Measurements from ENCODE around the gene OSBP2.
"Not testable (repeated sequence)": the region's sequence is repeated elsewhere in the genome, so short reads cannot be mapped to it uniquely, and the experiment has no call there.

The OSBP2 gene

GRCh38 chr22:30694640-30695350 lies at the start of gene OSBP2:
Gene OSBP2, plus strand, starts transcription at chr22:30694874. Its CDS starts 36 bp downstream, at chr22:30694910.
- no peak for DNase-seq

DNA sequence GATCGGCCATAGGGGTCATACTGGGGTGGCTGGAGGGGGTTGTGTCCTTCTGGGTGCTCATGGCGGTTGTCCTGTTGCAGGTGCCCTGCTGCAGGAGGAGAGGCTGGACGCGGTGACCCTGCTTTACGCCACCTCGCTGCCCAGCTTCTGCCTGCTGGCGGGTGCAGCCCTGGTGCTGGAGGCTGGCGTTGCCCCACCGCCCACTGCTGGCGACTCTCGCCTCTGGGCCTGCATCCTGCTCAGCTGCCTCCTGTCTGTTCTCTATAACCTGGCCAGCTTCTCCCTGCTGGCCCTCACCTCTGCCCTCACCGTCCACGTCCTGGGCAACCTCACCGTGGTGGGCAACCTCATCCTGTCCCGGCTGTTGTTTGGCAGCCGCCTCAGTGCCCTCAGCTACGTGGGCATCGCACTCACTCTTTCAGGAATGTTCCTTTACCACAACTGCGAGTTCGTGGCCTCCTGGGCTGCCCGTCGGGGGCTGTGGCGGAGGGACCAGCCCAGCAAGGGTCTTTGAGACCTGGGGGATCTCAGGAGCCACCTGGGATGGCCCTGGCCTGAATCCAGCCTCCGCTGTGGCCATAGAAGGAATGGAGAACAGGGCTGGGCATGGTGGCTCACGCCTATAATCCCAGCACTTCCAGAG lies 48.0 kb upstream of the OSBP2 start:
- no peak for DNase-seq

DNA sequence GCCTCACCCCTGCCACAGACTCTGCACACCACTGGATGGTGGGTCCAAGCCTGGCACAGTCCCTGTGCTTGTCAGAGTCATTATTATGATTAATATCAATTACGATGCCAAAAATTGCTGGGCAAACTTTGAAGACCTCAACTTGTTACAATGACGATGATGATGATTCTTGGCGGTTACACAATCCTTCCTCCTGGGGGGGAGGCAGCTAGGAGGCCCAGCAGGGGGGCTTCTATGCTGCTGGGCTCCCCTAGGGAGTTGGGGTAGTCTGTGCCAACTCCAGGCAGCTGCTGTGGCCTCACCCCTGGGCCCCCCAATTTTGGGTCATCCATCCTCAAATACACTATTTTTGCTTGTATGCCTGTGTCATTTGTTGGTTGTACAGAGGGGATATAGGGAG lies 47.1 kb upstream of the OSBP2 start:
- no peak for DNase-seq

GRCh38 chr22:30648825-30649224 lies 45.8 kb upstream of the OSBP2 start:
- no peak for DNase-seq

DNA sequence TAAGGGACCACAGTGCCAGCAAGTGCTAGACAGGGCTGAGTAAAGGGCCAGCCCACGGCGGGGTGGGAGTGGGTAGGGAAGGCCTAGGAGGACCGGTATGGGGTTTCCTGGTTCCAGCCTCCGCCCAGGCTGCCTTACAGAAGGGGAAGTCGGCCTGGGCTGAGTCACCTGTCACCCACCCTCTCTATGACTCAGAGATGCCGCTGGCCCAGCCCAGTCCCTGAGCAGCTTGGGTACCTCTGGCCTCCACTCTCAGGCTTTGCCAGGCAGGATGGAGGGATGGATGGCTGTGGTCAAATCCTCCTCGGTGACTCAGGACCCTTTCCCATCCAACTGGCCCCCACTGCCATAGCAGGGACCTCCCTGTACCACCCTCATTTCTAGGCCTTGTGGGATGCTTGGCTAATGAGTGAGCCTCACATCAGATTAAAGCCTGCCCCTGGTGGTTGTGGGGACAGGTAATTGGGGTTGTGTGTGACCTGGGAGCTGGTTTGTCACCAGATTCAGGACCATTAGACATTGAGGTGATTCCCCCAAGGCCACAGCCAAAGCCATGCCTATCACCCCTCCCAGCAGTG lies 45.2 kb upstream of the OSBP2 start:
- no peak for DNase-seq

GRCh38 chr22:30650508-30651116 lies 44.1 kb upstream of the OSBP2 start:
- no peak for DNase-seq

DNA sequence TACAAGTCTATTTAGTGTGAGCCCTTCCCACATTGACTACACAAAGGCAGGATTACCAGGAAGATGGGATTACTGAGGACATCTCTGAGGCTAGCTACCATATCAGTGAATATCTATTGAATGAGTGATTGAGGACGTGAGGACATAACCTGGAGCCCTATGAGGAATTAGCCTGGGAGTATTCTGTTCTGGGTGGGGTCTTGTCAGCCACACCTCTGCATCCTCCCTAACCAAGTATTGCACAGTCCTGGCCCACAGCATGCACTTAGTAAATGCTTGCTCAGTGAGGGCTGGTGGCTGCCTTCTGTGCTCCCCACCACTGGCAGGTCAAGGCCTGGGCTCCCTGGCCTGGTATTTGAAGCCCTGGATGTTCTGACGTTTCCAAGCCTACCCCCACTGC lies 41.8 kb upstream of the OSBP2 start:
- no peak for DNase-seq

- DNase-seq, result no peak
Observed at GRCh38 chr22:30654361-30654760, 40.3 kb upstream of the OSBP2 start.

DNA sequence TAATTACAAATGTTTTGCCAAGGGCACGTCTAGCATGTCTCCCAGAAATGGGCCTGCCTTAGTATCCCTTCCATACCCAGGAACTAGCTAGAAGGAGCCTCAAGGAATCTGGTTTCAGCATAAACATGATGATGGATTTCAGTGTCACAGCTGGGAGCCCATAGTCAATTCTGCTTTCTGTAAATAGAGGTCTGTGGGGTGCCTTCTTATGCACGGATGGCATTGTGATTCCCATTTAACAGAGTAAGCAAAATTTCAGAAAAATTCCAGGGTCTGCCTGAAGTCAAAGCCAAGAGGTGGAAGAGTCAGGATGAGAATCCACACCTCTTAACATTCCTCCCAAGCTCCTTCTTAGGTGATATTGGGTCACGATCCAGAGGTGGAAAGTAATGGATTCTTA lies 39.1 kb upstream of the OSBP2 start:
- DNase-seq, result no peak

- no peak for DNase-seq
Observed at GRCh38 chr22:30662040-30662439, 32.6 kb upstream of the OSBP2 start.

GRCh38 chr22:30664798-30665197 lies 29.9 kb upstream of the OSBP2 start:
- DNase-seq, result no peak

GRCh38 chr22:30665266-30665665 lies 29.4 kb upstream of the OSBP2 start:
- no peak for DNase-seq

DNA sequence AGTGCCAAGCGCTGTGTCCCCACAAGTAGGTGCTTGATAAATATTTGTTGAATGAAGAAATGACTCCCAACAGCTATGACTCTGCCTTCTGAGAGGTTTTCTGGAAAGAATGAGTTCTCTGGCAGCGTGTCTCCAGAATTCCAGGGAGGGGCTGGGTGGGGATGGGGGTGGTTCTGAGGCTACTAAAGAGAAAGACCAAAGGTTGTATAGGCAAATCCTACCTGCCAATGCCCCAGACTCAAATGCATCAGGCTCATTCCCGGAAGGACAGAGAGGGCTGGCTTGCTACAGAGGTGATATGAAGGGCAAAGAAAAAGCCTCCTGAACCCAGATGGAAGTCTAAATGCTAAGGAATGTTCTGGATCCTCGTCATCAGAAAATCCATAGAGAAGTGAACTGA lies 28.9 kb upstream of the OSBP2 start:
- no peak for DNase-seq

DNA sequence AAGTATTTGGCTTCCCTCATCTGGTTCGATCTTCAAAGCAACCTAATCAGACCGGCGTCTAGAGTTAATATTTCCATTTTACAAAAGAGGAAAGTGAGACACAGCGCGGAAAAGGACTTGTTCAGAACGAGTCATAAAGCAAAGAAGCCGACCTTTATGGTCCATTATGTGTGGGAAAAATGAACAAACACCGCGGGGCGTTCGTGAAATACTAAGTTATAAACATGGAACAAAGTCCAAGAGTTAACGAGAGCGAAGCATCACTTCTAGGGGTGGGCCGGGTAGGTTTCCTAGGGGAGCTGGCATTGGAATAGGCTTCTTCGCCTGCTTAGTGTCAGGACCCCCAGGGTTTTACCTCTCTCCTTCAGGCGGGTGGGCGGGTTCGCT lies 27.6 kb upstream of the OSBP2 start:
- no peak for DNase-seq

- peak; percentile 24 for DNase-seq
Observed at GRCh38 chr22:30667494-30668385, 26.9 kb upstream of the OSBP2 start, which contains the start of gene DUSP18. Gene DUSP18, minus strand, starts transcription at chr22:30667875. Its CDS starts 3,872 bp downstream, at chr22:30664003.

GRCh38 chr22:30668386-30668710 lies 26.3 kb upstream of the OSBP2 start:
- DNase-seq, result no peak

- DNase-seq, result no peak
Observed at GRCh38 chr22:30671071-30671470, 23.6 kb upstream of the OSBP2 start.

- no peak for DNase-seq
Observed at GRCh38 chr22:30673136-30673535, 21.5 kb upstream of the OSBP2 start.

GRCh38 chr22:30674482-30674881 lies 20.2 kb upstream of the OSBP2 start:
- DNase-seq, result no peak

DNA sequence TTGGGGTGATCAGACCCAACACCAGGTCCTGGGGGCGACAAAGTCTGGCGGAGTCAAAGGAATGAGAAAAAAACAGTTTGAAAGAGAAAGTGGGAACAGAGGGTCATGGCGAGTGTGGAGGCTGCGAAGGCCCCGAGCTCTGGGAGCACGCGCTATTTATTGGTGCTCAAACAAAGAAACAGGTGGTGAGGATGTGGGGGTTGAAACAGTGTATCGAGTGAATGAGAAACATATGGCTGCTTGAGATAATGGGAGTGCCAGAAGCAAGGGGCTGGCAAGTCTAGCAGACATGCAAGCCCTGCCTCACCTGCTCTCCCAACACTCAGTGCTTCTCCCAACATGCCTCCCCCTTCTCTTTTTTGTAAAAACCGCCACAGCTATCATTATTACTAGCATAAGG lies 19.2 kb upstream of the OSBP2 start:
- no peak for DNase-seq

GRCh38 chr22:30676565-30676964 lies 18.1 kb upstream of the OSBP2 start:
- DNase-seq, result not testable (repeated sequence)

DNA sequence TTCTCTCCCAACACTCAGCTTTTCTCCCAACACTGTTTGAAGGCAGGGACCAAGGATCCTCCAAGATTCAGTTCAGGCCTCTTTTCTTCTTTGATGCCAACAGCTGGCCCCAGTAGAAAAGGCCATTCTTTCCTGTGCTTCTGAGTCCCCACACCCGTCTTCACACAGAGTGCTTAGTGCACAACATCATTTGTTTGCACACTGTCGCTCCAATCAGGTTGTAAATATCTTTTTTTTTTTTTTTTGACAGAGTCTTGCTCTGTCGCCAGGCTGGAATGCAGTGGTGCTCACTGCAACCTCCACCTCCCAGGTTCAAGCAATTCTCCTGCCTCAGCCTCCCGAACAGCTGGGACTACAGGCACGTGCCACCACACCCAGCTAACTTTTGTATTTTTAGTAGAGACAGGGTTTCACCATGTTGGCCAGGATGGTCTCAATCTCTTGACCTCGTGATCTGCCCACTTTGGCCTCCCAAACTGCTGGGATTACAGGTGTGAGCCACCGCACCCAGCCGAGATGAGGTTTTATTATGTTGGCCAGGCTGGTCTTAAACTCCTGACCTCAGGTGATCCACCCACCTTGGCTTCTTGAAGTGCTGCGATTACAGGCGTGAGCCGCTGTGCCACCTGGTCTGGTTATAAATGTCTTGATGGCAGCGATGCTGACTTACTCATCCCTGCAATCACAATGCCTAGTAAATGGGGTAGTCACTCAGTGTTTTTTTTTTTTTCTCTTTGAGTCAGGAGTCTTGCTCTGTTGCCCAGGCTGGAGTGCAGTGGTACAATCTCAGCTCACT lies 14.6 kb upstream of the OSBP2 start:
- not testable (repeated sequence) for DNase-seq

Data from NCI-H187 treated with DMSO at 0.1 percent for 48 hours (cell line).